NCI-H69 (cell line): ENCODE data around the gene FAM3D.

Source experiments
- DNase-seq: peaks from one replicate; lab custom pipeline; 2025; lab: John Stamatoyannopoulos, UW

FAM3D gene

DNA sequence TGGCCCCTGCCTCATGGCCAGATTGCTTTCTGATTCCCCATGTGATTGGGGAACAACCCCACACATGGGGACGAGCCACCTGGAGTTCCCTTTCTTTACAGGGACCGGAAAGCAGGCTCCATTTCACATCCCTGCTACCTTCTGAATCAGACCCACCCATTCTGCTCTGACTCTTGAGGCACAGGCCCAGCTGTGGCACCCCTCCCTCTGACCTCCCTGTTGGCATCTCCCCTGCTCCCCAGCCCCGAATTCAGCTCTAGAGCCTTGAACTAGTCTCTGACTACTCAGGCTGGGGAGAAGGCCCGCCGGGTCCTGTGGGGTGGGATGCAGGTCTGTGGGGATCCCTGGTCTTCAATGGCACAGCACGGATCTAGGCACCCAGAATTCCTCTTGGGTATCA lies 12.1 kb downstream of the FAM3D start:
- DNase-seq: no peak

DNA sequence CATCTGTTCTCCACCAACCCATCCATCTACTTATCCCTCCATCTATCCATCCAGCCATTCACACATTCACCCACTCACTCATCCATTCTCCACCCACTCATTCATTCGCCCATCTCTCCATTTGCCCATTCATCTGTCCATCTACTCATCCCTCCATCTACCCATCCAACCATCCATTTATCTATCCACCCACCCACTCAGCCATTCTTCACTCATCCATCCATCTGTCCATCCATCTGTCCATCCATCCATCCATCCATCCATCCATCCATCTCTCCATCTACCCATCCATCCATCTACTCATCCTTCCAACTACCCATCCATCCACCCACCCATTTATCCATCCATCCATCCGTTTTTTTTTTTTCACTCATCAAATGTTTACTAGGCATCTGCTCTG lies 13.9 kb downstream of the FAM3D start:
- DNase-seq: no peak

DNA sequence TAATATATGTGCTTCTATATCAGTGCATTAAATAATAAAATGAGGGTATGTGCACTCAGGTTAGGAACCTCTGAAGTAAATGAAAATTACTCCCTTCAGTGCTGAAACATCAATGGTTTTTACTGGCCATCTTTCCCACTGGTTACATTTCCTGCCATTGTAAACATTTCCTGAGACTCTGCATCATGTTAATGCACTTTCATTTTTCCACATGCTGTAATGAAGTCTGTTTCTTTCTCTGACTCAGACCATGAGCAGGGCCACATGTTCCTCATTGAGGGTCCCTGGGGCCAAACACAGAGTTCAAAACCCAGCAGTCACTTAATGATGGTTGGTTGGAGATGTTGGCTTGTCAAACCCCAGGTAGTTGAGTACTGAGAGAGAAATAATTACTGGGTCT lies 15.3 kb downstream of the FAM3D start:
- DNase-seq: peak; percentile 6

DNA sequence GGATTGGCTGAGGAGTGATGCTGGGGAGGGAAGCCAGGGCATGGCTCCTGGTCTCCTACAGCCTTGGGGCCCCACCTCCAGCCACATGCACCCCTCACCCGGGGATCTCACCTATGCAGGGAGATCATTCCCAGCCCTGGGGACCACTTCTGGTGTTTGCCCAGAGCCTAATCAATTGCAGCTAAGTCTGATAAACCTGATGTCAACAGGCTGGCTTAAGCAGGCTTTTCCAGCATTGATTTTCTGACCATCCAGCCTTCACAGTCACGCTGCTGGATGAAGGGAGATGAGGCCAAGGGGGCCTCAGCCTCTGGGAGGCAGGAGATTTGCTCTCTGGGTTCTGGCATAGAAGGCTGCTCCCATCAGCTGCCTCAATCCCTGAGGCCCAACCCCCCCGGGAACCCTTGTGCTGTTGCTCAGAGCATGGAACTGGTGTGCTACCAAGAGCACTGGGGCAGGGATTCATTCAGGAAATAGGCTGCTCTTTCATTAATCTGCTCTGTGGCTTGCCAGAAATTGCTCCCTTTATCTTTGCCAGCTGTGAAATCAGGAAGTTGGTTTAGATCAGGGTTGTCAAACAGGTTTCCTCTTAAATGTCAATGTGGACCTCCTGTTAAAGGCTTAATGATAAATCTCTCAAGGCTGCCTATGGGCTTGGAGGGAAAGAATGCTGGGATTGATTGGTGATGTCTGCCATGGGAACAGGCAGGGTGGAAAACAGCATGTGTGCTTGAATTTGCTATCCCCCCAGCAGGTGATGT lies 19.0 kb downstream of the FAM3D start:
- DNase-seq: peak; percentile 6

DNA sequence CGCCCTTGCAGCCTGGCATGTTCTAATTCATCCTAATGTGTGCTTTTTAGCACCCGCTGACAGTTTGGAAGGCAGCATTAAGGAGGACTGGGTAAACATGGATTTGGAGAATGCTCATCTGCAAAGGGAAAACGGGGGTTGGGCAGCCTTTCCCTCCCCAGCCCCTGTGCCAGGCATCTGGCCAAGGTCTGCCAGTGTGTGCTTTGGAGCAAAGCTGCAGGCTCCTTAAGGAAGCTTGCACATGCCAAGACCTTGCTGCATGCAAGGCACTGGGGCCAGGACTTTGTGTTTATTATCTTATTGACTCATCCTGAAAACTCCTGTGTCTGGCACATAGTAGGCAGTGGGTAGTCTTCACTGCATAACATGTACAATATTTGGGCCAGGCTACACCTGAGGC lies 20.1 kb downstream of the FAM3D start:
- DNase-seq: peak; percentile 55

DNA sequence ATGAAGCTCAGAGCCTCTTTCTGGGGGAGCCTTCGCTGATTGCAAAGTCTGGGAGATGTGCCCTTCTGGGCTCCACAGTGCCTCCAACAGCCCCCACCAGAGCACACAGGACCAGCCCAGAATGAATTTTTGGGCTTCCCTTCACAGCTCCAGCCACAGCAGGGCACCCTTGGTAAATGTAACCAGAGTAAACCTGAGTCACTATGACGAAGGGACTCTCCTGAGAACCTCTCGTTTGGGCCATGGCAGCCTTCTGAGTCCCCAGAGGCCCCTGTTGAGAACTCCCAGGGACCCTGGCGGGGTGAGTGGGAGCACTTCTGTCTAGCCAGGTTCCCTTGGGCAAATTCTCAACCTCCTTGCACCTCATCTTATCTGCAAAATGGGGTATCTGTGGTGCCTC lies 20.8 kb downstream of the FAM3D start:
- DNase-seq: no peak

DNA sequence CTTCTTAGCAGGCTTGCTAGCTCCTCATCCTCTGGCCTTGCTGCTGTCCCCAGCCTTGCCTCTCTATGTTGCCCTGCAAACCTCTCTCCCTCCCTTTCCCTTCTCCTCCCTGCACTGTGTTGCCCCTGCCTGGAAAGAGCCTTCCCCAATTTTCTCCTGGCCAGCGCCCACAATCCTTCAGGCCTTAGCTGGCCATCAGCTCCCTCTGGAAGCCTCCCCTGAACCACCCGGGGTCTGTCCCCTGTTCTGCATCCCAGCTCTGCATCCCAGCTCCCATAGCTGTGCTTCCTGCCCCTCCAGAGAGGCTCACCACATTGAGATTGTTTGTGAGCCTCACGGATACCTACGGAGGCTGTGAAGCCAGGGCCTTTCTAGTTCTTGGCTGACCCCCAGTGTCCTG lies 23.7 kb downstream of the FAM3D start:
- DNase-seq: no peak

DNA sequence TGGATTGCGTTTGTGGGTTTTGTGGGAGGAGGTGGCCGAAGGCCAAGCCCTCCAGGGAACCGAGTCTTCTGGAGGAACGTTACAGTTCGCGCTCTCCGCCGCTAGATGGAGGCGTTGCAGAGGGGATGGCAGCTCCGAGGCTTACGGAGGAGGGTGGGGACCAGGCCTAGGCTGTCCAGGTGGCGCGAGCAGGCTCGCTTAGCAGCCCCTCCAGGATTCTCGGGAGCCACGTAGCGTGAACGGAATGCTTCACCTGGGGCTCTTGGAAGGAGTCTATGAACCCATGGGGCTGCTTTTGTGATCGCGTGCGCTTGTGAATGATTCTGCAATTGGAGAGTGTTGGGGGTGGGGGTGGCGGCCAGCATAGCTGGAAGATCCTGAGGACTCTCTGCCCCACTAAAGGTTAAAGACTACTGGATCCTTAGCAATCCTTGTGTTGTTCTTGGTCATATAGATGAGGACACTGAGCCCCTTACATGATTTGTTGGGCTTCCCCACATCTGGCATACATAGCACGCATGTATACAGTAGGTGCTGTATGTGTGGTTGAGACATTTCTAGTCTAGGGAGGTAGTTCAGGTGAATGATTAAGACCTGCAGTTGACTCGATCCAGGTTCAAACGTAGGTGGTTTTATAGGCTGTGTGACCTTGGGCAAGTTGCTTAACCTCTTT lies 25.7 kb downstream of the FAM3D start:
- peak; percentile 84 for DNase-seq

DNA sequence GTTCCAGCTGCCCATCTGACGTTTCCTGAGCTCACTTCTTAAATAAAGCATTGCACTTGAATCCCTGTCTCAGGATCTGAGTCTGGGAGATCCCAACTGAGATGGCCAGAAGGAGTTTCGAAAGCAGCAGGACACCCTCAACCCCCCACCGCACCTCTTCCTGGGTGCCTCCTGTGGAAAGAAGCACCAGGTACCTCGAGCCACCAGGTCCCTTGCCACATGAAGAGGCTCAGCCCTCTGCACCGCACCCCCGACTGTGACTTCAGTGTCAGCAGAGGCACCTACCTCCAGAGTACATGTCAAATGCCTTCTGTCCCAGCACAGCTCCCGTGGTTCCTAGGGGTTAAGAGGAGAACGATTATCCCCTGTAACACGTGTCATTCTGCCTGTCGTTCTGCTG lies 26.7 kb downstream of the FAM3D start:
- no peak for DNase-seq

DNA sequence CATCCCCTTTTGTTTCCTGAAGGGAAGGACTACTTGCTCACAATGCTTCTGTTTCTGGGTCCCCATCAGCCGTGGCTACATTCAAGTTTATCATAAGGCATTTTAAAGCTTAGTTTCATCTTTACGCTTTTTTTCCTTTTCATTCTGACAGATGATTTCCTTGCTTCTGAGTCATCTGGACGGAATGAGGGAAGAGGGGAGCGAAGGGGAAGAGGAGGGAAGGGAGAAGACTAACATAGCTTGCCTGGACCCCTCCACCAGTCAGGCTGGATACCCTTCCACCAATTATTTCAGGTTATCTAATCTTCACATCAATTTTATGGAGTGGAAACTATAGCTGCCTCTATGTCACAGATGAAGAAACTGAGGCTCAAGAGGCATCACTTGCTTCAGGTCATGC lies 27.6 kb downstream of the FAM3D start:
- no peak for DNase-seq

DNA sequence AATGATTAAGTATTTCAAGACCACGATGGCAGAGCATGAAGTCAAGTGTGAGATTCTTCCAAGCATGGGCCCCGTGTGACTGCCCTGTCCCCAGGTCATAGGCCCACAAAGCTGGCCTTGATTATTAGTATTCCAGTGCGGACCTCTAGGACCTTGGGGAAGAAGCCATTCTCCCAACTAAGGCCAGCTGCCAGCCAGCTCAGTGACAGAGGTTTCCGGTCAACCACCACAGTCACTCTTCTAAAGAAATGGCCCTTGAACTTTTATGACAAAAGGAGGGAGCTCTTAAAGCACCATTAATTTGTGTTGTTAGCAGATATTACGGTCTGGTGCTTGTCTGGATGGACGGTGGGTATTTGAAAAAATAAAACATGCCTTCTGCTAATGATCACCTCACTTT lies 28.0 kb downstream of the FAM3D start:
- DNase-seq: no peak

DNA sequence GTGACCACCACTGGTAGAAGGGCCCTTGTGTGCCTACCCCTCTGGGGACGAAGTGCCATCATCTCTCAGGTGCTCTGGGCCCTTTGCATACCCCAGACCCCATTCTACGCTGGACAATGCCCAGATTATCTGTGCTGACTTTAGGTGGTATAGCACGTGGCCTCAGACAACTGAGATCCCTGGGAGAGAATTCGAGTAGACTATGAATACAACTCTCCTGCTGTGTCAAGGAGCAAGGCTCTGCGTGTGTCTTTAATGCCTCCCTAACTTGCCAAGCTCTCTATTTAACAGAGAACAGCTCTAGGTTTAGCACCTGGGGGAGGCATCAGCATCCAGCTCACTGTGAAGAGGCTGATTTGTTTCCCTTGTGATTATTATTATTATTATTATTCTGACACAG lies 29.1 kb downstream of the FAM3D start:
- DNase-seq: no peak

DNA sequence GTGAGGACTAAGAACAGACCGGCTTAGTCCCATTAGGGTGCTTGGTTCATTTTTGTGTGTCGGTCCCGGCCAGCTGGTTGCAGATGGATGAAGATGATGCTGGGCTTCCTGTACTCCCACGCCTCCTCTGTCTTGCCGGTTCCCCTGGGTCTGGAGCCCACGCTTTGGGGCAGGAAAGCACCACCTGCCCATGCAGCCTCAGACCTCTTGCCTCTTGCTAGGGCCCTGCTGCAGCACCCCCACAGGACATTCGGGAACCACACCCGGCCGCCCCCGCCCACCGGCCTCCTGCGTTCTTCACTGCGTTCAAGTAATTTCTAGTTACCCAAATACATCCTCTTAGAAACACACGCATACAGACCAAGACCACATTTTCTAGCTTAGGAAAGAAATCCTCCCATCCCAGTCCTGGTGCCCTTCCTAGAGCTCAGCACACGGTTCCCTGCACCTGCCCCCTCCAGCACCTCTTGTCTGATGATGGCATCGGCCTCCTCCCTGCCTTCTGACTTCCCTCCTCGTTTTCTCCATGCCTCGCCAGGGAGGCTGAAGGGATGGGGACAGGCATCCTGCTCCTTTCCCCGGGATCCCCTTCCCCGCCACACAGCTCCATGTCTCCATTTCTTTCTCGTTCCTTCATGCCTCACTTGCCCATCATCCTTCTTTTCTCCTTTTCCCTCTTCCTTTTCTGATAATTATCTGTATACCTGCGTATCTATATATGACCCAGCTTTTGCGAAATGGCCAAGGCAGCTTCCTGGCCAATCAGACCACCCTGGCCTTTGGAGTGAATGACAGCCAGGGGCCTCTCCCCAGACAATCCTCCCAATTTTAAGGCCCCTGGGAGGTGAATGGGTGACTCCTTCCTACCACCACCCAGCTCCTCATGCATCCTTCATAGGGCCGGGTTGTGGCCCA lies 30.9 kb downstream of the FAM3D start:
- no peak for DNase-seq

DNA sequence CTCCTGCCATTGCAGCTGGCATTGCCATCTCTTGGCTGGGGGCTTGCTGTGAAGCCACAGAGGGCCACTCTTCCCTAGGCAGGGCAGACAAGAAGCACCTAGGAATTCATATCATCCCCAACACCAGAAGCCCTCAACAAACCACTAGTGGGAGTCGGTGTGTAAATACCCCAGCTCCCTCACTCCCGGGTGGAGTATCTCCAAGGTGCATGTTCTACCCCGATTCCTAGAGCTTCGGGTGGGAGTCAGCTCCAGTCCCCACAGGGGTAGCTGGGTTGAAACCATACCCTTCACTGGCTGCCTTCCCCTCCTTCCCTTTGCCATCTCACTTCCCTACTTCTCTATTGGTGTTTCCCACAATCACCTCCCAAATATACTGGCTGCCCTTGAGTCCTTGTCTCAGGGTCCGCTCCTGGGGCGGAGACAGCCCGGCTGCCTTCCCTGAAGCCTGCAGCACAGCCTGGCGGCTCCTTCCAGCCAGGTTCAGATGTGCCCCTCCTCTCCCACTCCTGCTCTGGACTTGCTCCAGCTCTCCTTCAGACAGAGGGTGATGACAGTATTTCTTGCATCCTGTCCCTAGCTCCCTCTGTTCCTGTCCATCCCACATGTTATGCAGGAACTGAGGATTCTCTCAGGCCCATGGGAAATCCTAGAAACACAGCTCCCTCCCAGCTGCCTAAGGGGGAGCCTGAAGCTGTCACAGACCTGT lies 33.3 kb downstream of the FAM3D start:
- peak; percentile 33 for DNase-seq

DNA sequence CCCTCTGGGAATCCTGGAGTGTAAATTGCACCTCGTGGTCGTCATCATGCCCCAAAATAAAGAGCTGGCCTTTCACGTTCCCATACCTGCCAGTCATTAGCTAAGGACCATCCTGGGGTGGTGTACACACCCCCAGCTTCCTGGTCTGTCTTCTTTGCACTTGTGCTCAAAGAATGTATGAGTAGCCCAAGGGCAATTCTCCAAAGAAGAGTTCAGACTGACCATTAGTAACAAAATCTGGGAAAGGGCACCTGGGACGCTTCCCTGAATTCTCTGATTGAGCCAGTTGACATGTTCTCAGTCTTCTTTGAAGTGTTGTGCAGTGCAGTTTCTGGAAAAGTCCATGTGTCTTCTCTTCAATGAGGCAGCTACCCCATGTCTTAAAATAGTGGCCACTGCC lies 34.8 kb downstream of the FAM3D start:
- no peak for DNase-seq

DNA sequence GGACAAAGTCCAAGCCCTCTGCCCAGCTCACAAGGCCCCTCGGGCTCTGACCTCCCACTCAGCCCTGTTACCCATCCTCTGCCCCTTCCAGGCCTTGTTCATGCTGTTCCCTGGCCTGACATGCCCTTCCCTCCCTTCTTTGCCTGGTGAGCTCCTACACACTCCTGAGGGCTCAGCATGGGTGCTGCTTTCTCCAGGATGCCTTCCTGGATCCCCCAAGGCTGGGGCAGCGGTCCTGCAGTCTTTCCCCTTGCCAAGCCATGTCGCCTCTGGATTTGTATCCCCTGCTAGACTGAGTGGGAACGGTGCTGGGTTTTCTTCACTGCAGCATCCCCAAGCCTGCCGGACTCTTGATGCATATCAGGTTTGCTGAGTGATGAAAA lies 35.9 kb downstream of the FAM3D start:
- no peak for DNase-seq

DNA sequence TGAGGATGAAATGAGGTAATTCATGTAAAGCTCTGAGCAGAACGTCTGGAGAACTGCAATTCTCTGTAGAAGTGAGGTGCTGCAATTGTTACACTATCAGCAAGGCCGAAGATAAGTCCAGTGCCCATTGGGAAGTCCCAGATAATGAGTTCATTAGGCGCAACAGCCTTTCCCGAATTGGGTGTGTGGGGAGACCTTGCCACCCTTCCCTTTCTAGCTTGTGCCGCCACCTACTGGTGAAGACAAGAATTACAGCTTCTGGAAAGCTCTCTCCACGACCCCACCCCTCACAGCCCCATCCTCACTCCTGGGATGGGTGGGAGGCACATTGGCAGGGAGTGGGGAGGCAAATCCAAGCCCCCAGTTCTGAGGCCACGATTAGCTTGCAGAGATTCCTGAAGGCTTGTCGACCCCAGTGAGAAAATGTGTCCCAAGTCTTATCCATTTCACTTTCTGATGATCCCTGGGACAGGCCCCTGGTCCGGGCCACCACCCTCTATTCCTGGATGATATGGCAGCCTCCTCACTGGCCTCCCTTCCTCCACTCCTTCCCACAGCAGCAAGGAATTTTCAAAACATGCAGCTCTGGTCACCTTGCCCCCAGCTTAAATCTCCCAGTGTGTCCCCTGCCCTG lies 36.4 kb downstream of the FAM3D start:
- peak; percentile 74 for DNase-seq

DNA sequence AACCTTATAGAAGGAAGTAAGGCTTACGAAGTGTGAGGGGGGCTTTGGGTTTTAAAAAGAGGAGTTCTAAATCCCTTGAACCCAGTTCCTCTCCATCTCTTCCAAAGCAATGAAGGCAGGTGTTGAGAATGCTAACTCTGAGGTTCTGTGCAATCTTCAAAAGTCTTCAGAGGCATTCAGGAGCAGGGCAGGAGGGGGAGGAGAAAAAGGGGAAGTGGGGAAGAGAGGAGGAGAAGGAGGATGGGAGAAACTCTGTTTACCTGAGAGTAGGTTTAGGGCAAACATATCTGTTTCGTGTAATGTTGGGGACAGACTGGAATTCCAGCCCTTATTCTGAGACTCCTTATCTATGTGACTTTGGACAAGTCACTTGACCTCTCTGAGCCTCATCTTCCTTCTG lies 36.9 kb downstream of the FAM3D start:
- DNase-seq: no peak

DNA sequence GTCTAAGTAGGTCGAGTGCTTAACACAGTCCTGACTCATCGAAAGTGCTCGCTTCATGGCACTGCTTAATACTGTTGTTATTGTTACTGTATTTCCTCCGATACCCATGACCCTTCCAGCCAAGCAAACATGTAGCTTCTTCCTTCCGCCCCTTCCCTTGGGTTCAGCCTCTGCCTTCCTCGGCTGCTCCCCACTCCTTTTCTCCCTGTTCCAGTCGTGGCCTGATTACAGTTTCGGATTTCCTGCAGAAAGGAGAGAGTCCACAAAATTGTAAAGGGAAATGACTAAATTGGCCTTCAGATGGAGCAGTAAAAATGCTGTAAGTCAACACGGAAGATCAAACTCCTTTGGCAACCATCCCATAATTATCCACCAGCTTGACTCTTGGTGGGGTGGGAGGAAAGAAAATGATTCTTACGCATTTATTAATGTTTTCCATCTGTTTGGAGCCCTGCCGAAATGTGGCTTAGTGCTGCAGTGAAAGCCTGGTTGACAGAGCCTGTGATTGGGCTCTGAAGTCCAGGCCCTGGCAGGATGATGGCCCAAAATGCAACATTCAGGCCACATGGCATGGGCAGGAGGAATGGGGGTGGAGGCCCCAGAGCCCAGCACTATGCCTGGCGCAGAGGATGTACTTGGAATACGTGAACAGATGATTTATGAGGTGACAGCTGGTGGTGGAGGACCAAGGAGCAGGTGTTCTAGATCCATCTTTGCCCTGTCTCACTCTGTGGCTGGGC lies 37.6 kb downstream of the FAM3D start:
- DNase-seq: peak; percentile 85

DNA sequence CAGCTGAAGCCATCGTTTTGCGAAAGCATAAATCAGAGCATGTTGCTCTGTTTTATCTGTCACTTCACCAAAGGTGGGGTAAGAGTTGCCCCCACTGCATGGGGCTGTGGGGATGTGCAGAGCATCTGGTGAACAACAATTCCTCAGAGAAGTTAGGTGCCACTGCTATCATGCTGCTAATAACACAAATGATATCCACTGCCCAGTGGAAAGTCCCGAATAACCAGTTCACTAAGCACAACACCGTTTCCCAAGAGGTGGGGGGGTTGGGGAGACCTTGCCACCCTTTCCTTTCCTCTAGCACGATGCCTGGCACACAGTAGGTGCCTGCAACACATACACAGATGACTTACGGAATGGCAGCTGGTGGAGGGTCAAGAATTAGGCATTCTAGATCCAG lies 38.6 kb downstream of the FAM3D start:
- no peak for DNase-seq

DNA sequence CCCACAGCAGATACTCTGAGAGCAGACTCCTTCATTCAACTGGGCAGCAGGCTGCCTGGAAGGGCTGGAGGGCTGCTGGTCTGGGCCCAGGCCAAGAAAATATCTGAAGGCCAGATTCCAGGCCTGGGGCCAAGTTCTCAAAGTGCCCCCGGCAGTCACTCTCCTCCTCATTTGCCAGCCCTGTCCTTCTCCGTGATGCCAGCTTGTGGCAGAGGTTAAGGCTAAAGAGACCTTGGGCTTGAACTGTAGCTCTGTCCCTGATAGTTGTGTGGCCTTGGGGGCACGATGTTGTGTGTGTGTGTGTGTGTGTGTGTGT lies 39.0 kb downstream of the FAM3D start:
- peak; percentile 10 for DNase-seq
